HL-60 (cell line): ENCODE measurements around the gene LINC01488.

Experiments
- GABPA ChIP-seq: IDR thresholded peaks from 2 replicates; pipeline ENCODE4 v1.6.1; 2012; ENCODE audit warnings: low read depth
- POLR2AphosphoS5 ChIP-seq: IDR thresholded peaks from 2 replicates; pipeline ENCODE4 v1.6.1; 2012; ENCODE audit warnings: low read depth
- SPI1 ChIP-seq: IDR thresholded peaks from 2 replicates; pipeline ENCODE4 v1.6.1; 2012; ENCODE audit warnings: low read depth, mild to moderate bottlenecking, borderline replicate concordance
- TF ChIP-seq, protein P1 (sequence below): IDR thresholded peaks from one replicate; pipeline ENCODE4 v1.5.1; 2011; ENCODE audit warnings: low read length, control low read depth, inconsistent platforms; ENCODE audit not compliant: insufficient read depth
- TF ChIP-seq, protein P2 (sequence below): IDR thresholded peaks from 2 replicates; pipeline ENCODE4 v1.6.1; 2012; ENCODE audit warnings: low read depth; ENCODE audit not compliant: insufficient replicate concordance

DNA sequence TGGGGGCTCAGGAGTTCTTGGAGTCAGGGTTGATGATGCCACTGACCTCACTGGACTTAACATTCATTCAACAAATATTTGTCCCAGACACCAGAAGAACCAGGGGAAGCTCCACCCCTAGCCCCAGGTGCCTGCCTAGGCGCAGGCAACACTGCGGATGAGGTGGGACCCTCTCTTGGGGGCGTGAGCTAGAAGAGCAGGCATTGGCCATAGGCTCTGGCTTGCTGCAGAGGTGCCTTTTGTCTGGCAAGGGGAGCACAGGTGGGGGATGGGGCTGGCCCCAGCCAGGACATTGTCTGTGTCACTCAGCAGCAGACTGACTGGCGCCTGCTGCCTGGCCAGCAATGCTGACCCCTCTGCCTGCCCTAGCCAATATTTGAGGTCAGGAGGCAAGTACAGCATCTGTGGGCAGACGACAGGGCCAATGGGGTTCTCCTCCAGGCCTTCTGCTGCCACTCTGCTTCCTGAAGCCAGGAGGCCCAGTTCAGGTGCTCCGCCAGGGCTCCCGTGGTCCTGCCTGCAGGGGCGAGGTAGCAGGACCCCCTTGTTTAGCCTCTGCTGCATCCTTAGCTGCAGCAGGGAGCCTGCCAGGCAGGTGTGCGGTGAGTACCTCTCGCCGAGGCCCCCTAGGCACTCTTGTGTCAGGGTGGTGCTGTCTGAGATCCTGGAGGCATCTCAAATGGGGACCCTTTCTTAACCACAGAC is 4.0 kb downstream of the LINC01488 start:
- TF ChIP-seq, protein P1, sequence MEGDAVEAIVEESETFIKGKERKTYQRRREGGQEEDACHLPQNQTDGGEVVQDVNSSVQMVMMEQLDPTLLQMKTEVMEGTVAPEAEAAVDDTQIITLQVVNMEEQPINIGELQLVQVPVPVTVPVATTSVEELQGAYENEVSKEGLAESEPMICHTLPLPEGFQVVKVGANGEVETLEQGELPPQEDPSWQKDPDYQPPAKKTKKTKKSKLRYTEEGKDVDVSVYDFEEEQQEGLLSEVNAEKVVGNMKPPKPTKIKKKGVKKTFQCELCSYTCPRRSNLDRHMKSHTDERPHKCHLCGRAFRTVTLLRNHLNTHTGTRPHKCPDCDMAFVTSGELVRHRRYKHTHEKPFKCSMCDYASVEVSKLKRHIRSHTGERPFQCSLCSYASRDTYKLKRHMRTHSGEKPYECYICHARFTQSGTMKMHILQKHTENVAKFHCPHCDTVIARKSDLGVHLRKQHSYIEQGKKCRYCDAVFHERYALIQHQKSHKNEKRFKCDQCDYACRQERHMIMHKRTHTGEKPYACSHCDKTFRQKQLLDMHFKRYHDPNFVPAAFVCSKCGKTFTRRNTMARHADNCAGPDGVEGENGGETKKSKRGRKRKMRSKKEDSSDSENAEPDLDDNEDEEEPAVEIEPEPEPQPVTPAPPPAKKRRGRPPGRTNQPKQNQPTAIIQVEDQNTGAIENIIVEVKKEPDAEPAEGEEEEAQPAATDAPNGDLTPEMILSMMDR, result no peak
- TF ChIP-seq GABPA (no peak), POLR2AphosphoS5 (no peak), SPI1 (no peak)
- TF ChIP-seq, protein P2, sequence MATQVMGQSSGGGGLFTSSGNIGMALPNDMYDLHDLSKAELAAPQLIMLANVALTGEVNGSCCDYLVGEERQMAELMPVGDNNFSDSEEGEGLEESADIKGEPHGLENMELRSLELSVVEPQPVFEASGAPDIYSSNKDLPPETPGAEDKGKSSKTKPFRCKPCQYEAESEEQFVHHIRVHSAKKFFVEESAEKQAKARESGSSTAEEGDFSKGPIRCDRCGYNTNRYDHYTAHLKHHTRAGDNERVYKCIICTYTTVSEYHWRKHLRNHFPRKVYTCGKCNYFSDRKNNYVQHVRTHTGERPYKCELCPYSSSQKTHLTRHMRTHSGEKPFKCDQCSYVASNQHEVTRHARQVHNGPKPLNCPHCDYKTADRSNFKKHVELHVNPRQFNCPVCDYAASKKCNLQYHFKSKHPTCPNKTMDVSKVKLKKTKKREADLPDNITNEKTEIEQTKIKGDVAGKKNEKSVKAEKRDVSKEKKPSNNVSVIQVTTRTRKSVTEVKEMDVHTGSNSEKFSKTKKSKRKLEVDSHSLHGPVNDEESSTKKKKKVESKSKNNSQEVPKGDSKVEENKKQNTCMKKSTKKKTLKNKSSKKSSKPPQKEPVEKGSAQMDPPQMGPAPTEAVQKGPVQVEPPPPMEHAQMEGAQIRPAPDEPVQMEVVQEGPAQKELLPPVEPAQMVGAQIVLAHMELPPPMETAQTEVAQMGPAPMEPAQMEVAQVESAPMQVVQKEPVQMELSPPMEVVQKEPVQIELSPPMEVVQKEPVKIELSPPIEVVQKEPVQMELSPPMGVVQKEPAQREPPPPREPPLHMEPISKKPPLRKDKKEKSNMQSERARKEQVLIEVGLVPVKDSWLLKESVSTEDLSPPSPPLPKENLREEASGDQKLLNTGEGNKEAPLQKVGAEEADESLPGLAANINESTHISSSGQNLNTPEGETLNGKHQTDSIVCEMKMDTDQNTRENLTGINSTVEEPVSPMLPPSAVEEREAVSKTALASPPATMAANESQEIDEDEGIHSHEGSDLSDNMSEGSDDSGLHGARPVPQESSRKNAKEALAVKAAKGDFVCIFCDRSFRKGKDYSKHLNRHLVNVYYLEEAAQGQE, result no peak
